GM19238 (cell line): ENCODE results near the gene MMP13.
A peak's percentile ranks its signal among the peaks of the same experiment; 100 is the strongest.
"Not testable (repeated sequence)": the region's sequence is repeated elsewhere in the genome, so short reads cannot be mapped to it uniquely, and the experiment has no call there.

ENCODE experiments used
- DNase-seq: peaks from one replicate; pipeline ENCODE4 v3.0.0; 2011; ENCODE audit warnings: low spot score; ENCODE audit not compliant: insufficient read length

MMP13 gene

GRCh38 chr11:102955624-102956023, at the start of gene MMP13:
Gene MMP13, minus strand, starts transcription at chr11:102955732. Its CDS starts 27 bp downstream, at chr11:102955705.
- no peak for DNase-seq

GRCh38 chr11:103004234-103004633, 48.7 kb upstream of the MMP13 start:
- DNase-seq = not testable (repeated sequence)

GRCh38 chr11:102994105-102994504, 38.6 kb upstream of the MMP13 start:
- no peak for DNase-seq

GRCh38 chr11:102991776-102992175, 36.2 kb upstream of the MMP13 start:
- DNase-seq = no peak

GRCh38 chr11:102990145-102990544, 34.6 kb upstream of the MMP13 start:
- DNase-seq = no peak

- DNase-seq = no peak
Measured at GRCh38 chr11:102989379-102990047, 34.0 kb upstream of the MMP13 start.

- no peak for DNase-seq
Measured at GRCh38 chr11:102986815-102987214, 31.3 kb upstream of the MMP13 start.

GRCh38 chr11:102985850-102986249, 30.3 kb upstream of the MMP13 start:
- no peak for DNase-seq

GRCh38 chr11:102983486-102983885, 28.0 kb upstream of the MMP13 start:
- DNase-seq = no peak

GRCh38 chr11:102981324-102981910, 25.9 kb upstream of the MMP13 start:
- DNase-seq = no peak

GRCh38 chr11:102974552-102975280, 19.2 kb upstream of the MMP13 start:
- DNase-seq = no peak

- not testable (repeated sequence) for DNase-seq
Measured at GRCh38 chr11:102973698-102974097, 18.2 kb upstream of the MMP13 start.

- DNase-seq = no peak
Measured at GRCh38 chr11:102972853-102973252, 17.3 kb upstream of the MMP13 start.

- DNase-seq = no peak
Measured at GRCh38 chr11:102971766-102972165, 16.2 kb upstream of the MMP13 start.

- no peak for DNase-seq
Measured at GRCh38 chr11:102967497-102967896, 12.0 kb upstream of the MMP13 start.

- no peak for DNase-seq
Measured at GRCh38 chr11:102966011-102966410, 10.5 kb upstream of the MMP13 start.

- DNase-seq = no peak
Measured at GRCh38 chr11:102964867-102965266, 9.3 kb upstream of the MMP13 start.

- no peak for DNase-seq
Measured at GRCh38 chr11:102957953-102958352, 2.4 kb upstream of the MMP13 start.

GRCh38 chr11:102950622-102951081, 4.9 kb downstream of the MMP13 start:
- no peak for DNase-seq

- DNase-seq = no peak
Measured at GRCh38 chr11:102946237-102946636, 9.3 kb downstream of the MMP13 start.

- peak; percentile 24 for DNase-seq
Measured at GRCh38 chr11:102940714-102941588, 14.6 kb downstream of the MMP13 start.
